NT2/D1 (cell line): Measurements from ENCODE around the gene PARL.

ENCODE experiments used
- SUZ12 ChIP-seq: IDR thresholded peaks from 2 replicates; pipeline ENCODE4 v1.6.1; 2011; ENCODE audit not compliant: insufficient read length, insufficient read depth; ENCODE audit errors: extremely low read depth
- YY1 ChIP-seq: IDR thresholded peaks from 2 replicates; pipeline ENCODE4 v1.6.1; 2011; ENCODE audit not compliant: insufficient read length, insufficient read depth
- ZNF274 ChIP-seq: IDR thresholded peaks from 2 replicates; pipeline ENCODE4 v1.6.1; 2011; ENCODE audit warnings: mild to moderate bottlenecking, low read depth, low read length

- no peak for TF ChIP-seq YY1
- no peak for TF ChIP-seq ZNF274
- TF ChIP-seq SUZ12 = no peak
Observed at GRCh38 chr3:183870563-183870962, 14.1 kb downstream of the PARL start.
